ENCODE measurements around the gene AATK. TPM values are rescaled to one million over a fixed set of nuclear protein-coding genes. Genes with fewer than 3 reads are reported as not detected.
"Not testable (repeated sequence)": the region's sequence is repeated elsewhere in the genome, so short reads cannot be mapped to it uniquely, and the experiment has no call there.

AATK gene
- total RNA-seq, 1 experiment from 2014 or later = 1.1 TPM

DNA sequence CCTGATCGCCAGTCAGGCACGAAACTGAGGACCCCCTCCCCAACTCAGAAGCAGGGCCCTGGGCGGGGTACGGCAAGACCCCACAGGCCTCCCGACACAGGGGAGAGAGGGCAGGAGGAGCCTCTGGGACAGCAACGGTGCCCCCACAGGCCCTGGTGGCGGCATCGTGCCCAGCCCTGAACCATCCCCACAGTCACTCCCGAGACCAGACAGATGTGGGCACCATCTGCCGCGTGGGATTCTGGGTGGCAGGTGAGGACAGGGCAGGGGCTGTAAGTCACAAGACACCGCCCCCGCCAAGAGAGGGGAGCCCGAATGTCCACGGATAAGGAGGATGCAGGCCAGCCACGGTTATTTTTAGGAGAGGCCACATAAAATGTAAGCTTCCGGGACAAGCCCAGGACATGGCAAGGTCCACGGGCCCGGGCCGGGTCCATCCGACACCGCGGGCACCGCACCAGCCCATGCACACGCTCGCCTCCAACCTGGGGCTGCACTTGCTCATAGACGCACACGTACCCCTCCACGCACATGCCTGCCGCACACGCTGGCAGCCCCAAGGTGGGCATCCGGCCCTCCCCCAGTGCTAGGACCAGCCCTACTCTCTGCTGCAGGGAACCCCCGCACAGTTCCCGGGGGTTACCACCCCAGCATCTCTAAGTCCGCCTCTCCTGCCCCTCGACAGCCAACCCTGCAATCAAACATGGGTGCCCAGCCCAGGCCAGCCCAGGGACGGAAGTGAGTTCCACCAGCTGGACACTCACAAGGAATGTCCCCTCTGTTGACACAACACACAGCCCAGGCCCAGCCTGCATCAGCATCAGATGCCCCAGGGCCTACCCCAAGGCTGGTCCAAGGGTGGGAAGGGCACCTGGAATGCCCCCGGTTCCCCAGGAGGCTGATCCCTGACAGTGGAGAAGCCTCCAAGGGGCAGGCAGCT is 8.9 kb downstream of the AATK start:
- intact Hi-C loops (cut with micrococcal nuclease) = no loop called here
- Histone ChIP-seq H3K27ac (ENCODE audit: low read length) (no peak overlapping the region), H3K4me3 (ENCODE audit: low read length) (no peak overlapping the region), H3K27me3 (ENCODE audit: low read length) (no peaks in the 10 kb centered on the region), H3F3A (ENCODE audit: low read length, unreplicated experiment) (no peaks in the 10 kb centered on the region), H3K9me2 (replicated peaks; ENCODE audit: low read length) (no peaks in the 10 kb centered on the region), H3K4me1 (ENCODE audit: insufficient read depth, low read length) (no peaks in the 10 kb centered on the region), H4K20me1 (ENCODE audit: low read length) (no peaks in the 10 kb centered on the region), H3K79me2 (ENCODE audit: low read length) (no peaks in the 10 kb centered on the region), H2AFZ (ENCODE audit: low read length) (no peak overlapping the region), H3K4me2 (ENCODE audit: low read length) (no peak overlapping the region), H3K9ac (ENCODE audit: low read length) (no peak overlapping the region), H3K36me3 (ENCODE audit: low read depth, low read length) (no peaks in the 10 kb centered on the region), H3K9me3 (ENCODE audit: low read length) (no peaks in the 10 kb centered on the region)
- TF ChIP-seq, protein P1, sequence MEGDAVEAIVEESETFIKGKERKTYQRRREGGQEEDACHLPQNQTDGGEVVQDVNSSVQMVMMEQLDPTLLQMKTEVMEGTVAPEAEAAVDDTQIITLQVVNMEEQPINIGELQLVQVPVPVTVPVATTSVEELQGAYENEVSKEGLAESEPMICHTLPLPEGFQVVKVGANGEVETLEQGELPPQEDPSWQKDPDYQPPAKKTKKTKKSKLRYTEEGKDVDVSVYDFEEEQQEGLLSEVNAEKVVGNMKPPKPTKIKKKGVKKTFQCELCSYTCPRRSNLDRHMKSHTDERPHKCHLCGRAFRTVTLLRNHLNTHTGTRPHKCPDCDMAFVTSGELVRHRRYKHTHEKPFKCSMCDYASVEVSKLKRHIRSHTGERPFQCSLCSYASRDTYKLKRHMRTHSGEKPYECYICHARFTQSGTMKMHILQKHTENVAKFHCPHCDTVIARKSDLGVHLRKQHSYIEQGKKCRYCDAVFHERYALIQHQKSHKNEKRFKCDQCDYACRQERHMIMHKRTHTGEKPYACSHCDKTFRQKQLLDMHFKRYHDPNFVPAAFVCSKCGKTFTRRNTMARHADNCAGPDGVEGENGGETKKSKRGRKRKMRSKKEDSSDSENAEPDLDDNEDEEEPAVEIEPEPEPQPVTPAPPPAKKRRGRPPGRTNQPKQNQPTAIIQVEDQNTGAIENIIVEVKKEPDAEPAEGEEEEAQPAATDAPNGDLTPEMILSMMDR (conservative IDR thresholded peaks at IDR 0.05; ENCODE audit: low read depth, low read length) = no peak
- no peak for TF ChIP-seq EZH2phosphoT487 (IDR thresholded peaks at IDR 0.05; ENCODE audit: borderline replicate concordance, low read length)
- no peak for TF ChIP-seq EZH2 (IDR thresholded peaks at IDR 0.05; ENCODE audit: low read length, unreplicated experiment)
- BruUV-seq (replicated peaks) = no TSS peak
- DNase-seq = no peak
- ChIA-PET CTCF (no interaction called here), POLR2A (ENCODE audit: unreplicated experiment) (no interaction called here)
- ATAC-seq = no peak

DNA sequence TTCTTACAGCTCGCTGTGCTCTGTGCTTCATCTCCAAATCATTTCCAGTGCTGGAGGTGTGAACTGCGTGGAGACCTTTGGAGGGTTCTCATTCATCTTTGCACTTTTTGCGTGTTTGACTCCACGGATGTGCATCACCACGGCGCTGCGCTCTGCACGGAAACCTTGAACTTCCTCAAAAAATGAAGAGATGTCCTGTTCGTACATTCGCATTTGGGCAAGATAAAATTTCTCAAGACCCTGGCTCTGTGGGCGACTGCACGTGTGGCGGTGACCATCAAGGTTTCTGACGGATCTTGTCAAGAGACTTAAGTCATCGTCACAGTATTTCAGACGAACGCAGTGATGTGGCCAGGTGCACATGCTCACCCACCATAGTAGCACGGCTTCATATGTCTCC is 11.1 kb downstream of the AATK start:
- Histone ChIP-seq H3K36me3 (ENCODE audit: low read depth, low read length) (no peaks in the 10 kb centered on the region), H3K9me2 (replicated peaks; ENCODE audit: low read length) (no peaks in the 10 kb centered on the region), H3K27ac (ENCODE audit: low read length) (no peak overlapping the region), H3K9me3 (ENCODE audit: low read length) (no peaks in the 10 kb centered on the region), H4K20me1 (ENCODE audit: low read length) (no peaks in the 10 kb centered on the region), H2AFZ (ENCODE audit: low read length) (no peak overlapping the region), H3K4me3 (ENCODE audit: low read length) (no peak overlapping the region), H3F3A (ENCODE audit: low read length, unreplicated experiment) (no peaks in the 10 kb centered on the region), H3K4me1 (ENCODE audit: insufficient read depth, low read length) (no peaks in the 10 kb centered on the region), H3K79me2 (ENCODE audit: low read length) (no peaks in the 10 kb centered on the region), H3K27me3 (ENCODE audit: low read length) (no peaks in the 10 kb centered on the region), H3K9ac (ENCODE audit: low read length) (no peak overlapping the region), H3K4me2 (ENCODE audit: low read length) (no peak overlapping the region)
- ATAC-seq = no peak
- intact Hi-C loops (cut with micrococcal nuclease) = no loop called here
- no peak for TF ChIP-seq EZH2phosphoT487 (IDR thresholded peaks at IDR 0.05; ENCODE audit: borderline replicate concordance, low read length)
- TF ChIP-seq, protein P1 (conservative IDR thresholded peaks at IDR 0.05; ENCODE audit: low read depth, low read length) = no peak
- DNase-seq = no peak
- no TSS peak for BruUV-seq (replicated peaks)
- ChIA-PET CTCF (no interaction called here), POLR2A (ENCODE audit: unreplicated experiment) (no interaction called here)

DNA sequence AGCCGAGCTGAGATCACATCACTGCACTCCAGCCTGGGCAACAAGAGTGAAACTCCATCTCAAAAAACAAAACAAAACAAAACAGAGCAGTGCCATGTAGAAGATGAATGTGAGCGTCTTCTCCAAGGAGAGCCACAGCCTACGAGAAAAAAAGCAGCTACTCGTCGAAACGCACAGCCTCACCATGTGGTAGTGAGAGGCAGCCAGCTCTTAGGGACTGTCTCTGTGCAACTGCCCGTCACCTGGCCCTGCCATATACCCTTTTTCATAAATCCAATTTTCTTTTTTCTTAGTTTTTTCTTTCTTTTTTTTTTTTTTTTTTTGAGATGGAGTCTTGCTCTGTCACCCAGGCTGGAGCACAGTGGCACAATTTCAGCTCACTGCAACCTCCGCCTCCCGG is 12.0 kb downstream of the AATK start:
- intact Hi-C loops (cut with micrococcal nuclease); H3F3A ChIP-seq (ENCODE audit: low read length, unreplicated experiment); DNase-seq; H3K4me1 ChIP-seq (ENCODE audit: insufficient read depth, low read length); H3K9ac ChIP-seq (ENCODE audit: low read length); POLR2A ChIA-PET (ENCODE audit: unreplicated experiment); H3K27ac ChIP-seq (ENCODE audit: low read length); H3K4me2 ChIP-seq (ENCODE audit: low read length); H3K36me3 ChIP-seq (ENCODE audit: low read depth, low read length); ATAC-seq; H4K20me1 ChIP-seq (ENCODE audit: low read length); H3K27me3 ChIP-seq (ENCODE audit: low read length); BruUV-seq (replicated peaks); H3K79me2 ChIP-seq (ENCODE audit: low read length); H3K9me3 ChIP-seq (ENCODE audit: low read length); H2AFZ ChIP-seq (ENCODE audit: low read length); H3K9me2 ChIP-seq (replicated peaks; ENCODE audit: low read length); CTCF ChIA-PET; H3K4me3 ChIP-seq (ENCODE audit: low read length): not testable (repeated sequence)
